ENCODE measurements around the gene DEFB112.

GRCh38 chr6:50003139-50003538, 46.6 kb downstream of the DEFB112 start:
- TF ChIP-seq CTCF (conservative IDR thresholded peaks at IDR 0.05 in 1 of 2, IDR thresholded peaks at IDR 0.05 in 1 of 2; ENCODE audit: extremely low read depth in 1 of 2, insufficient read depth in 1 of 2, low read depth in 1 of 2, low read length in 2 of 2), result no peak
- TF ChIP-seq EZH2 (IDR thresholded peaks at IDR 0.05; ENCODE audit: borderline replicate concordance, low read length), result no peak

All from mammary epithelial cell (primary cell).